ENCODE data around the gene CNKSR1. TPM values are rescaled to one million over a fixed set of nuclear protein-coding genes. Genes with fewer than 3 reads are reported as not detected.

Gene CNKSR1
- total and polyA plus RNA-seq, 2 of the 8 experiments (the other 6 are each of a cell fraction or from before 2014, with no cell fraction given) = 13.9 to 14.5 TPM

DNA sequence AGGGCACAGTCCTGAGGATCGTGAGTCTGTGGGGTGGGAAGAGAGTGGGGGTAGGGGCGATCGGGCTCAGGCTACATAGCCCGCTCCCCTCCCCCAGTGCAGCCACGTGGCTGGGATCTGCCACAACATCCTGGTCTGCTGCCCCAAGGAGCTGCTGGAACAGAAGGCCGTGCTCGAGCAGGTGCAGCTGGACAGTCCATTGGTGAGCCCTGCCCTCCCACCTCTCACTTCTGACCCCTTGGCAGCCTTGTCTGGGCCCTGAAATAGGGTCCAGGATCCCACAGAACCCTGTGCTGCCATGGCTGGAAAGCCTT is 5.0 kb downstream of the CNKSR1 start (continued):
- TF ChIP-seq, protein P1, sequence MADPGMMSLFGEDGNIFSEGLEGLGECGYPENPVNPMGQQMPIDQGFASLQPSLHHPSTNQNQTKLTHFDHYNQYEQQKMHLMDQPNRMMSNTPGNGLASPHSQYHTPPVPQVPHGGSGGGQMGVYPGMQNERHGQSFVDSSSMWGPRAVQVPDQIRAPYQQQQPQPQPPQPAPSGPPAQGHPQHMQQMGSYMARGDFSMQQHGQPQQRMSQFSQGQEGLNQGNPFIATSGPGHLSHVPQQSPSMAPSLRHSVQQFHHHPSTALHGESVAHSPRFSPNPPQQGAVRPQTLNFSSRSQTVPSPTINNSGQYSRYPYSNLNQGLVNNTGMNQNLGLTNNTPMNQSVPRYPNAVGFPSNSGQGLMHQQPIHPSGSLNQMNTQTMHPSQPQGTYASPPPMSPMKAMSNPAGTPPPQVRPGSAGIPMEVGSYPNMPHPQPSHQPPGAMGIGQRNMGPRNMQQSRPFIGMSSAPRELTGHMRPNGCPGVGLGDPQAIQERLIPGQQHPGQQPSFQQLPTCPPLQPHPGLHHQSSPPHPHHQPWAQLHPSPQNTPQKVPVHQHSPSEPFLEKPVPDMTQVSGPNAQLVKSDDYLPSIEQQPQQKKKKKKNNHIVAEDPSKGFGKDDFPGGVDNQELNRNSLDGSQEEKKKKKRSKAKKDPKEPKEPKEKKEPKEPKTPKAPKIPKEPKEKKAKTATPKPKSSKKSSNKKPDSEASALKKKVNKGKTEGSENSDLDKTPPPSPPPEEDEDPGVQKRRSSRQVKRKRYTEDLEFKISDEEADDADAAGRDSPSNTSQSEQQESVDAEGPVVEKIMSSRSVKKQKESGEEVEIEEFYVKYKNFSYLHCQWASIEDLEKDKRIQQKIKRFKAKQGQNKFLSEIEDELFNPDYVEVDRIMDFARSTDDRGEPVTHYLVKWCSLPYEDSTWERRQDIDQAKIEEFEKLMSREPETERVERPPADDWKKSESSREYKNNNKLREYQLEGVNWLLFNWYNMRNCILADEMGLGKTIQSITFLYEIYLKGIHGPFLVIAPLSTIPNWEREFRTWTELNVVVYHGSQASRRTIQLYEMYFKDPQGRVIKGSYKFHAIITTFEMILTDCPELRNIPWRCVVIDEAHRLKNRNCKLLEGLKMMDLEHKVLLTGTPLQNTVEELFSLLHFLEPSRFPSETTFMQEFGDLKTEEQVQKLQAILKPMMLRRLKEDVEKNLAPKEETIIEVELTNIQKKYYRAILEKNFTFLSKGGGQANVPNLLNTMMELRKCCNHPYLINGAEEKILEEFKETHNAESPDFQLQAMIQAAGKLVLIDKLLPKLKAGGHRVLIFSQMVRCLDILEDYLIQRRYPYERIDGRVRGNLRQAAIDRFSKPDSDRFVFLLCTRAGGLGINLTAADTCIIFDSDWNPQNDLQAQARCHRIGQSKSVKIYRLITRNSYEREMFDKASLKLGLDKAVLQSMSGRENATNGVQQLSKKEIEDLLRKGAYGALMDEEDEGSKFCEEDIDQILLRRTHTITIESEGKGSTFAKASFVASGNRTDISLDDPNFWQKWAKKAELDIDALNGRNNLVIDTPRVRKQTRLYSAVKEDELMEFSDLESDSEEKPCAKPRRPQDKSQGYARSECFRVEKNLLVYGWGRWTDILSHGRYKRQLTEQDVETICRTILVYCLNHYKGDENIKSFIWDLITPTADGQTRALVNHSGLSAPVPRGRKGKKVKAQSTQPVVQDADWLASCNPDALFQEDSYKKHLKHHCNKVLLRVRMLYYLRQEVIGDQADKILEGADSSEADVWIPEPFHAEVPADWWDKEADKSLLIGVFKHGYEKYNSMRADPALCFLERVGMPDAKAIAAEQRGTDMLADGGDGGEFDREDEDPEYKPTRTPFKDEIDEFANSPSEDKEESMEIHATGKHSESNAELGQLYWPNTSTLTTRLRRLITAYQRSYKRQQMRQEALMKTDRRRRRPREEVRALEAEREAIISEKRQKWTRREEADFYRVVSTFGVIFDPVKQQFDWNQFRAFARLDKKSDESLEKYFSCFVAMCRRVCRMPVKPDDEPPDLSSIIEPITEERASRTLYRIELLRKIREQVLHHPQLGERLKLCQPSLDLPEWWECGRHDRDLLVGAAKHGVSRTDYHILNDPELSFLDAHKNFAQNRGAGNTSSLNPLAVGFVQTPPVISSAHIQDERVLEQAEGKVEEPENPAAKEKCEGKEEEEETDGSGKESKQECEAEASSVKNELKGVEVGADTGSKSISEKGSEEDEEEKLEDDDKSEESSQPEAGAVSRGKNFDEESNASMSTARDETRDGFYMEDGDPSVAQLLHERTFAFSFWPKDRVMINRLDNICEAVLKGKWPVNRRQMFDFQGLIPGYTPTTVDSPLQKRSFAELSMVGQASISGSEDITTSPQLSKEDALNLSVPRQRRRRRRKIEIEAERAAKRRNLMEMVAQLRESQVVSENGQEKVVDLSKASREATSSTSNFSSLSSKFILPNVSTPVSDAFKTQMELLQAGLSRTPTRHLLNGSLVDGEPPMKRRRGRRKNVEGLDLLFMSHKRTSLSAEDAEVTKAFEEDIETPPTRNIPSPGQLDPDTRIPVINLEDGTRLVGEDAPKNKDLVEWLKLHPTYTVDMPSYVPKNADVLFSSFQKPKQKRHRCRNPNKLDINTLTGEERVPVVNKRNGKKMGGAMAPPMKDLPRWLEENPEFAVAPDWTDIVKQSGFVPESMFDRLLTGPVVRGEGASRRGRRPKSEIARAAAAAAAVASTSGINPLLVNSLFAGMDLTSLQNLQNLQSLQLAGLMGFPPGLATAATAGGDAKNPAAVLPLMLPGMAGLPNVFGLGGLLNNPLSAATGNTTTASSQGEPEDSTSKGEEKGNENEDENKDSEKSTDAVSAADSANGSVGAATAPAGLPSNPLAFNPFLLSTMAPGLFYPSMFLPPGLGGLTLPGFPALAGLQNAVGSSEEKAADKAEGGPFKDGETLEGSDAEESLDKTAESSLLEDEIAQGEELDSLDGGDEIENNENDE (IDR thresholded peaks at IDR 0.05; ENCODE audit: insufficient replicate concordance, low read length) = no peak
- TF ChIP-seq CTBP2 (IDR thresholded peaks at IDR 0.05; ENCODE audit: borderline replicate concordance, insufficient read depth, insufficient read length, low read length) (no peak), GABPA (IDR thresholded peaks at IDR 0.05; ENCODE audit: borderline replicate concordance, insufficient read depth, low read length) (no peak), SUZ12 (IDR thresholded peaks at IDR 0.05; ENCODE audit: low read length) (no peak), SP4 (IDR thresholded peaks at IDR 0.05; ENCODE audit: low read length) (no peak), SIN3A (conservative IDR thresholded peaks at IDR 0.05 in 1 of 2, IDR thresholded peaks at IDR 0.05 in 1 of 2; ENCODE audit: low read depth in 1 of 2, low read length in 2 of 2) (no peak), GTF2F1 (IDR thresholded peaks at IDR 0.05; ENCODE audit: borderline replicate concordance, low read depth, low read length) (no peak), HDAC6 (IDR thresholded peaks at IDR 0.05; ENCODE audit: low read depth, low read length) (no peak)
- TF ChIP-seq, protein P2, sequence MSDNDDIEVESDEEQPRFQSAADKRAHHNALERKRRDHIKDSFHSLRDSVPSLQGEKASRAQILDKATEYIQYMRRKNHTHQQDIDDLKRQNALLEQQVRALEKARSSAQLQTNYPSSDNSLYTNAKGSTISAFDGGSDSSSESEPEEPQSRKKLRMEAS (IDR thresholded peaks at IDR 0.05) = no peak
- TF ChIP-seq, protein P3, sequence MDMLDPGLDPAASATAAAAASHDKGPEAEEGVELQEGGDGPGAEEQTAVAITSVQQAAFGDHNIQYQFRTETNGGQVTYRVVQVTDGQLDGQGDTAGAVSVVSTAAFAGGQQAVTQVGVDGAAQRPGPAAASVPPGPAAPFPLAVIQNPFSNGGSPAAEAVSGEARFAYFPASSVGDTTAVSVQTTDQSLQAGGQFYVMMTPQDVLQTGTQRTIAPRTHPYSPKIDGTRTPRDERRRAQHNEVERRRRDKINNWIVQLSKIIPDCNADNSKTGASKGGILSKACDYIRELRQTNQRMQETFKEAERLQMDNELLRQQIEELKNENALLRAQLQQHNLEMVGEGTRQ (IDR thresholded peaks at IDR 0.05; ENCODE audit: low read length) = no peak
